ENCODE data around the gene WNK4. TPM values are rescaled to one million over a fixed set of nuclear protein-coding genes. Genes with fewer than 3 reads are reported as not detected.

WNK4 gene
- total RNA-seq, 1 donor from 2014 or later: 2.7 TPM

- H3K27ac Mint-ChIP-seq: no peak overlapping the region
- H3K9me3 Mint-ChIP-seq: no peaks in the 10 kb centered on the region
- H3K4me1 Mint-ChIP-seq (ENCODE audit: unreplicated experiment): peaks cover 20% of the 10 kb centered on the region
- DNase-seq (ENCODE audit: extremely low spot score, unreplicated experiment): no peak
- TF ChIP-seq CTCF (conservative IDR thresholded peaks at IDR 0.05): no peak
- no peaks in the 10 kb centered on the region for H3K36me3 Mint-ChIP-seq
- H3K27me3 Mint-ChIP-seq: peaks cover 5% of the 10 kb centered on the region
- H3K4me3 Mint-ChIP-seq: peak overlapping the region; percentile 43
These were observed 4.8 kb upstream of the WNK4 start for GRCh38 chr17:42775534-42776098.

- Mint-ChIP-seq H3K4me1 (ENCODE audit: unreplicated experiment) (peaks cover 16% of the 10 kb centered on the region), H3K27ac (no peak overlapping the region), H3K9me3 (no peaks in the 10 kb centered on the region), H3K36me3 (peaks cover 6% of the 10 kb centered on the region), H3K27me3 (peaks cover 27% of the 10 kb centered on the region), H3K4me3 (no peak overlapping the region)
- DNase-seq (ENCODE audit: extremely low spot score, unreplicated experiment): no peak
- no peak for TF ChIP-seq CTCF (conservative IDR thresholded peaks at IDR 0.05)
These were observed 1.8 kb upstream of the WNK4 start for GRCh38 chr17:42778570-42778969.

DNA sequence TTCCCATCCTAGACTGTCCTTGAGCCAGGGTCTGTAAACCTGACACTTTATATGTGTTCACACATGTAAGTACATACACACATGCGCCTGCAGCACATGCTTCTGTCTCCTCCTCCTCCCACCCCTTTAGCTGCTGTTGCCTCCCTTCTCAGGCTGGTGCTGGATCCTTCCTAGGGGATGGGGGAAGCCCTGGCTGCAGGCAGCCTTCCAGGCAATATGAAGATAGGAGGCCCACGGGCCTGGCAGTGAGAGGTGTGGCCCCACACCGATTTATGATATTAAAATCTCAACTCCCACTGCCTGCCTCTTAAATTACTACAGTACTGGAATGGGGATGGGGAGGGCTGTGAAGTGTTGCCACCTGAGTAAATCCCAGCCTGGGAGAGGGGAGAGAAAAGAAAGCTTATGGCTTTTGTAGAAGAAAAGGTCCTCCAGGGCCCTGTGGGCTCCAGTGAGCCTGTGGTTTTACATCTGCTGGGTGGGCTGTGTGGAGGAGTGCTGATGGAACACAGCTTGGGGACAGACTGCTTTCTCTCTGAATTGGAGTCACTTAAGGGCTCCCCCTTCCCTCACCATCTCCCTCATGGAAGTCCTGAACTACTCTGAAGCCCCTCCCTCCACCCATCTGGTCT lies 990 bp upstream of the WNK4 start:
- peak overlapping the region; percentile 80 for H3K4me3 Mint-ChIP-seq
- no peaks in the 10 kb centered on the region for H3K9me3 Mint-ChIP-seq
- H3K27ac Mint-ChIP-seq: peak overlapping the region; percentile 57
- DNase-seq (ENCODE audit: extremely low spot score, unreplicated experiment): no peak
- peaks cover 31% of the 10 kb centered on the region for H3K27me3 Mint-ChIP-seq
- no peak for TF ChIP-seq CTCF (conservative IDR thresholded peaks at IDR 0.05)
- H3K4me1 Mint-ChIP-seq (ENCODE audit: unreplicated experiment): peaks cover 8% of the 10 kb centered on the region
- peaks cover 6% of the 10 kb centered on the region for H3K36me3 Mint-ChIP-seq

- no peak for TF ChIP-seq CTCF (conservative IDR thresholded peaks at IDR 0.05)
- Mint-ChIP-seq H3K9me3 (no peaks in the 10 kb centered on the region), H3K4me3 (peak overlapping the region; percentile 80), H3K36me3 (peaks cover 6% of the 10 kb centered on the region), H3K4me1 (ENCODE audit: unreplicated experiment) (peaks cover 6% of the 10 kb centered on the region), H3K27me3 (peaks cover 42% of the 10 kb centered on the region), H3K27ac (no peak overlapping the region)
- no peak for DNase-seq (ENCODE audit: extremely low spot score, unreplicated experiment)
These were observed 635 bp downstream of the WNK4 start for GRCh38 chr17:42780851-42781638.

DNA sequence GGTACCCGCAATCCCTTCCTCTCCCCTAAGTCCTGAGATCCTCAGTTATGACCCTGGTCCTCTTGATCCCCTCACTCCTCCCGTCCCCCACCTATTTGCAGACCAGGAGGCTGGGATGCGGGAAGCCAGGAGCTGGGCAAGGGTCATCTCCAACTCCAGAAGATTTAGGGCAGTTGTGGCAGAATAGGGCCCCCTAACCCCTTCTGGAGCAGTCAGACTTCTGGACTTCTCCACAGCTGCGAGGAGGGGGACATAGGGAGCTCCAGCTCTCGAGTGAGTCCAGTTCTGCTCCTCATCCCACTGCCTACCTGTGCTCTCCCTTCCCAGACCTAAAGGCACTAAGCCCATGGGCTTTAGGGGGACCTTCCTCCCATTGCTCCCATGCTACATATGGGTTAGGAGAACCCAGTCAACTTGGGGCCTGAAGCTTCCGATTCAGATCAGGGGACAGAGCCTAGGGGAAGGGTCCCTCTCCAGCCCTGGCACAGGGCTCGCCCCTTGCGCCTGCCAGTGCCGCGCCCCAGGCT lies 1.3 kb downstream of the WNK4 start:
- Mint-ChIP-seq H3K9me3 (no peaks in the 10 kb centered on the region), H3K27ac (no peak overlapping the region), H3K4me3 (peak overlapping the region; percentile 80), H3K36me3 (peaks cover 6% of the 10 kb centered on the region), H3K4me1 (ENCODE audit: unreplicated experiment) (peaks cover 6% of the 10 kb centered on the region), H3K27me3 (peaks cover 42% of the 10 kb centered on the region)
- no peak for TF ChIP-seq CTCF (conservative IDR thresholded peaks at IDR 0.05)
- no peak for DNase-seq (ENCODE audit: extremely low spot score, unreplicated experiment)
